CD4-positive, alpha-beta memory T cell (primary cell): Measurements from ENCODE around the gene TOMT. TPM values are rescaled to one million over a fixed set of nuclear protein-coding genes. Genes with fewer than 3 reads are reported as not detected.

Source experiments
- CTCF ChIA-PET: fragments of 350-600 bp; sonication (Branson Sonifier 250); formaldehyde crosslinking; loops from one replicate; lab custom pipeline; 2021; ENCODE audit warnings: inconsistent platforms; ENCODE audit not compliant: partially characterized antibody; lab: Charles Lee
- POLR2A ChIA-PET: fragments of 350-600 bp; sonication (Branson Sonifier 250); formaldehyde crosslinking; loops from one replicate; lab custom pipeline; 2021; ENCODE audit not compliant: partially characterized antibody; lab: Charles Lee
- DNase-seq, 5 donors: peaks; one replicate each; pipeline versions ENCODE4 v3.0.0 to v3.0.0-alpha.2; 2020 to 2022; ENCODE audit warnings: mixed read lengths in 1 of 5
- H3K27ac ChIP-seq: one replicate; pipeline ENCODE4 v1.7.0; 2013; ENCODE audit warnings: low read depth, low read length
- H3K27me3 ChIP-seq: 2 replicates; pipeline ENCODE4 v1.7.0; 2013; ENCODE audit warnings: mild to moderate bottlenecking, low read length, moderate library complexity; ENCODE audit not compliant: insufficient read depth
- H3K36me3 ChIP-seq: 2 replicates; pipeline ENCODE4 v1.7.0; 2013; ENCODE audit warnings: mild to moderate bottlenecking, low read length, moderate library complexity; ENCODE audit not compliant: insufficient read depth
- H3K4me1 ChIP-seq: 2 replicates; pipeline ENCODE4 v1.7.0; 2013; ENCODE audit warnings: mild to moderate bottlenecking, low read length, moderate library complexity; ENCODE audit not compliant: insufficient read depth
- H3K4me3 ChIP-seq, 2 donors: one replicate each; pipeline ENCODE4 v1.7.0; 2013; ENCODE audit warnings: low read length in 2 of 2, mild to moderate bottlenecking in 1 of 2
- H3K9me3 ChIP-seq, 2 donors: one replicate each; pipeline ENCODE4 v1.7.0; 2013; ENCODE audit warnings: low read length in 2 of 2, control low read depth in 1 of 2; ENCODE audit not compliant: control insufficient read depth in 1 of 2
- H3K27ac Mint-ChIP-seq, 7 donors: one replicate each; pipeline ENCODE4 v1.8.0; 2020 to 2021; ENCODE audit warnings: mixed read lengths in 7 of 7, mild to moderate bottlenecking in 6 of 7, inconsistent platforms in 3 of 7, moderate library complexity in 3 of 7
- H3K27me3 Mint-ChIP-seq, 2 donors: one replicate each; pipeline ENCODE4 v1.8.0; 2020 to 2021; ENCODE audit warnings: mixed read lengths in 2 of 2
- H3K36me3 Mint-ChIP-seq, 2 donors: one replicate each; pipeline ENCODE4 v1.8.0; 2020 to 2021; ENCODE audit warnings: mixed read lengths in 2 of 2, inconsistent platforms in 1 of 2, mild to moderate bottlenecking in 1 of 2
- H3K4me1 Mint-ChIP-seq, 4 donors: one replicate each; pipeline ENCODE4 v1.8.0; 2020 to 2021; ENCODE audit warnings: mixed read lengths in 4 of 4, mild to moderate bottlenecking in 1 of 4
- H3K4me3 Mint-ChIP-seq, 8 donors: one replicate each; pipeline ENCODE4 v1.8.0; 2020 to 2021; ENCODE audit warnings: mixed read lengths in 8 of 8, mild to moderate bottlenecking in 7 of 8, moderate library complexity in 6 of 8, inconsistent platforms in 3 of 8
- H3K9me3 Mint-ChIP-seq, 8 donors: one replicate each; pipeline ENCODE4 v1.8.0; 2020 to 2021; ENCODE audit warnings: mixed read lengths in 8 of 8, mild to moderate bottlenecking in 5 of 8, inconsistent platforms in 3 of 8, moderate library complexity in 1 of 8
- intact Hi-C: fragments of 100-400 bp; cut with micrococcal nuclease; formaldehyde crosslinking; loops from one replicate; pipeline ENCODE4 v1.15.1; 2023
- polyA plus RNA-seq, 2 donors: library from polyadenylated mRNA; unstranded; fragments of 300-500 nt; fragmentation: Illumina TruSeq; gene quantifications; one replicate each; pipeline ENCODE4 v1.2.3, GENCODE V29; 2021
- total RNA-seq, 2 experiments: library from RNA; stranded (reverse); gene quantifications; one replicate each; pipeline ENCODE4 v1.2.3, GENCODE V29; 2021

Gene TOMT
- total and polyA plus RNA-seq, 4 experiments from 2014 or later: not detected

GRCh38 chr11:72112143-72112977, 6.6 kb downstream of the TOMT start, which contains the start of gene ANAPC15:
ANAPC15 (minus strand) TSS chr11:72112695; CDS start chr11:72111276, 1,419 bp downstream.
- Mint-ChIP-seq H3K9me3 (no peaks in the 10 kb centered on the region), H3K27me3 (peaks cover 2 to 3% of the 10 kb centered on the region in 2 donors), H3K4me3 (peak within 1 kb of the TSS; percentile 96 to 99 (median 97)), H3K27ac (peak within 1 kb of the TSS; percentile 98 to 100 (median 99)), H3K4me1 (peaks cover 15 to 34% (median 23%) of the 10 kb centered on the region in 4 donors), H3K36me3 (peaks cover 12 to 19% of the 10 kb centered on the region in 2 donors)
- intact Hi-C loops: loop anchor here (1.0 to 2.0 kb wide), 6 partner anchors 9 to 184 kb away; partner anchors contain the start of genes LAMTOR1, LRRC51, NUMA1 and XNDC1N
- peaks cover 18% of the 10 kb centered on the region for H3K4me1 ChIP-seq
- ChIA-PET POLR2A (interaction anchor here (0.7 to 3.9 kb wide), 23 partner anchors 10 to 682 kb away, joined by 3 to 64 read pairs (median 5); partner anchors contain the start of genes IL18BP, INPPL1, LAMTOR1 and RNF121), CTCF (interaction anchor here (0.8 to 3.5 kb wide), 7 partner anchors 8 to 111 kb away, joined by 3 to 11 read pairs (median 5); no protein-coding TSS in a partner anchor)
- H3K9me3 ChIP-seq: no peaks in the 10 kb centered on the region
- H3K27ac ChIP-seq: peak within 1 kb of the TSS; percentile 97
- no peaks in the 10 kb centered on the region for H3K27me3 ChIP-seq
- no peaks in the 10 kb centered on the region for H3K36me3 ChIP-seq
- peak; percentile 98 to 100 (median 99) for DNase-seq
- H3K4me3 ChIP-seq: peak within 1 kb of the TSS; percentile 79 to 97

GRCh38 chr11:72112978-72113808, 7.5 kb downstream of the TOMT start:
- H3K27me3 Mint-ChIP-seq: peaks cover 2 to 3% of the 10 kb centered on the region in 2 donors
- Histone ChIP-seq H3K4me1 (peaks cover 18% of the 10 kb centered on the region), H3K27ac (peak overlapping the region; percentile 97), H3K36me3 (no peaks in the 10 kb centered on the region), H3K4me3 (peak overlapping the region; percentile 79 to 97), H3K9me3 (no peaks in the 10 kb centered on the region), H3K27me3 (no peaks in the 10 kb centered on the region)
- H3K9me3 Mint-ChIP-seq: no peaks in the 10 kb centered on the region
- H3K4me3 Mint-ChIP-seq: peak overlapping the region; percentile 96 to 99 (median 97)
- H3K36me3 Mint-ChIP-seq: peaks cover 9 to 16% of the 10 kb centered on the region in 2 donors
- H3K27ac Mint-ChIP-seq: peak overlapping the region; percentile 98 to 100 (median 99)
- peaks cover 15 to 34% (median 23%) of the 10 kb centered on the region in 4 donors for H3K4me1 Mint-ChIP-seq
- intact Hi-C loops: loop anchor here (1.0 to 2.0 kb wide), 6 partner anchors 10 to 185 kb away; partner anchors contain the start of genes LAMTOR1, LRRC51, NUMA1 and XNDC1N
- CTCF ChIA-PET: interaction anchor here (0.8 to 3.5 kb wide), 7 partner anchors 9 to 110 kb away, joined by 3 to 11 read pairs (median 5); no protein-coding TSS in a partner anchor
- POLR2A ChIA-PET: interaction anchor here (0.7 to 3.9 kb wide), 23 partner anchors 10 to 681 kb away, joined by 3 to 64 read pairs (median 5); partner anchors contain the start of genes IL18BP, INPPL1, LAMTOR1 and RNF121
- no peak for DNase-seq

GRCh38 chr11:72114570-72114969, 8.8 kb downstream of the TOMT start:
- H3K27ac Mint-ChIP-seq: peak overlapping the region in 5 of 7 donors; percentile 5 to 99 (median 71)
- no peaks in the 10 kb centered on the region for H3K27me3 ChIP-seq
- no peak for DNase-seq
- peaks cover 18% of the 10 kb centered on the region for H3K4me1 ChIP-seq
- H3K27ac ChIP-seq: no peak overlapping the region
- no peaks in the 10 kb centered on the region for H3K9me3 ChIP-seq
- H3K9me3 Mint-ChIP-seq: no peaks in the 10 kb centered on the region
- POLR2A ChIA-PET: no interaction called here
- H3K27me3 Mint-ChIP-seq: peaks cover 3 to 4% of the 10 kb centered on the region in 2 donors
- peaks cover 9 to 14% of the 10 kb centered on the region in 2 donors for H3K36me3 Mint-ChIP-seq
- intact Hi-C loops: no loop called here
- peaks cover 15 to 34% (median 23%) of the 10 kb centered on the region in 4 donors for H3K4me1 Mint-ChIP-seq
- H3K4me3 ChIP-seq: no peak overlapping the region
- H3K4me3 Mint-ChIP-seq: no peak overlapping the region
- CTCF ChIA-PET: interaction anchor here (1.3 to 3.5 kb wide), 2 partner anchors 29 to 89 kb away, joined by 3 to 11 read pairs; no protein-coding TSS in a partner anchor
- H3K36me3 ChIP-seq: no peaks in the 10 kb centered on the region

- Histone ChIP-seq H3K27me3 (no peaks in the 10 kb centered on the region), H3K4me1 (peaks cover 17% of the 10 kb centered on the region), H3K9me3 (no peaks in the 10 kb centered on the region), H3K27ac (no peak overlapping the region), H3K36me3 (no peaks in the 10 kb centered on the region), H3K4me3 (no peak overlapping the region)
- Mint-ChIP-seq H3K27me3 (peaks cover 7 to 8% of the 10 kb centered on the region in 2 donors), H3K9me3 (no peaks in the 10 kb centered on the region), H3K4me1 (peaks cover 13 to 25% (median 20%) of the 10 kb centered on the region in 4 donors), H3K36me3 (peaks cover 0 to 9% of the 10 kb centered on the region in 2 donors), H3K4me3 (no peak overlapping the region), H3K27ac (peak overlapping the region in 1 of 7 donors; percentile 36)
- DNase-seq: no peak
- CTCF ChIA-PET: no interaction called here
- intact Hi-C loops: no loop called here
- POLR2A ChIA-PET: no interaction called here
Measured at GRCh38 chr11:72116019-72116755, 10.5 kb downstream of the TOMT start.

GRCh38 chr11:72119198-72119597, 13.5 kb downstream of the TOMT start:
- peaks cover 7 to 11% of the 10 kb centered on the region in 2 donors for H3K27me3 Mint-ChIP-seq
- H3K4me1 Mint-ChIP-seq: no peaks in the 10 kb centered on the region
- intact Hi-C loops: no loop called here

GRCh38 chr11:72120930-72121329, 15.2 kb downstream of the TOMT start:
- POLR2A ChIA-PET: no interaction called here
- H3K27me3 ChIP-seq: no peaks in the 10 kb centered on the region
- CTCF ChIA-PET: interaction anchor here (0.7 kb wide), 1 partner anchor 602 kb away, joined by 3 read pairs; no protein-coding TSS in a partner anchor
- no peak overlapping the region for H3K4me3 ChIP-seq
- H3K27ac ChIP-seq: no peak overlapping the region
- no peaks in the 10 kb centered on the region for H3K36me3 Mint-ChIP-seq
- H3K27me3 Mint-ChIP-seq: peaks cover 9 to 11% of the 10 kb centered on the region in 2 donors
- no peaks in the 10 kb centered on the region for H3K36me3 ChIP-seq
- no peaks in the 10 kb centered on the region for H3K4me1 Mint-ChIP-seq
- no peaks in the 10 kb centered on the region for H3K4me1 ChIP-seq
- no peak for DNase-seq
- H3K4me3 Mint-ChIP-seq: no peak overlapping the region
- intact Hi-C loops: no loop called here
- peaks cover 0 to 2% (median 0%) of the 10 kb centered on the region in 8 donors for H3K9me3 Mint-ChIP-seq
- H3K27ac Mint-ChIP-seq: no peak overlapping the region
- H3K9me3 ChIP-seq: no peaks in the 10 kb centered on the region

More at GRCh38 chr11:72119198-72119597, 13.5 kb downstream of the TOMT start:
- H3K27me3 ChIP-seq: no peaks in the 10 kb centered on the region
- H3K4me3 ChIP-seq: no peak overlapping the region
- H3K9me3 Mint-ChIP-seq: no peaks in the 10 kb centered on the region
- ChIA-PET CTCF (no interaction called here), POLR2A (interaction anchor here (0.7 kb wide), 1 partner anchor 81 kb away, joined by 3 read pairs; no protein-coding TSS in a partner anchor)
- no peak overlapping the region for H3K4me3 Mint-ChIP-seq
- DNase-seq: no peak
- H3K9me3 ChIP-seq: no peaks in the 10 kb centered on the region
- no peaks in the 10 kb centered on the region for H3K4me1 ChIP-seq
- no peak overlapping the region for H3K27ac Mint-ChIP-seq
- no peak overlapping the region for H3K27ac ChIP-seq
- H3K36me3 Mint-ChIP-seq: no peaks in the 10 kb centered on the region
- no peaks in the 10 kb centered on the region for H3K36me3 ChIP-seq
